C4-2B (cell line): ENCODE data around the gene TM2D3.

Experiments
- ZFX ChIP-seq: fragments of 450-650 bp; IDR thresholded peaks from 2 replicates; pipeline ENCODE4 v1.6.1; 2017
- TF ChIP-seq, protein P1 (sequence below): fragments of 450-650 bp; conservative IDR thresholded peaks from 2 replicates; pipeline ENCODE4 v1.5.1; 2017; ENCODE audit warnings: mild to moderate bottlenecking

DNA sequence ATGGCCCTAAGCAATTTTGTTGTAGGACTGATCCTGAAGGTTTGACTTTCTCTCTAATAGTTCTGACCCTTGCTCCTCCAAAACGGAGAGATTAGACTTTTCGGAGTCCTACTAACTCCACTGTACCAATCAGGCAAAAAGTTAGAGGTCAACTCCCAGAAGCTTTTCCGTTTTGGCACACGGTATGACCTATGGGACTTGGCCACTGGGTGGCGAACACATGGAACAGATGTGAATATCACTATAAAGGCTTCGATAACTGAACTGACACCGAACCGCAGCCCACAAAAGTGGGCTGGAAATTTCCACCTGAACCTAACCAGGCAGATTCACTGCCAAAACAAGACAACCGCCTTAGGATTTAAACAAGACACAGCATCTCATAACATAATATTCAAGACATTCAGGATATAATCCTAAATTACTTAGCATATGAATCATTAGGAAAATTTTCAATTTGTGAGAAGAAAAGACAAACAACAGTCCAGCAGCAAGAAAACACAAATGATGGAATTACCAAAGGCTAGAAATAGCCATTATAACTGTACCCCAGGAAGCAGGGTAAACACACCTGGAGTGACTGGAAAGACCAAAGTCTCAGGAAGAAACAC lies 12.2 kb upstream of the TM2D3 start:
- TF ChIP-seq, protein P1, sequence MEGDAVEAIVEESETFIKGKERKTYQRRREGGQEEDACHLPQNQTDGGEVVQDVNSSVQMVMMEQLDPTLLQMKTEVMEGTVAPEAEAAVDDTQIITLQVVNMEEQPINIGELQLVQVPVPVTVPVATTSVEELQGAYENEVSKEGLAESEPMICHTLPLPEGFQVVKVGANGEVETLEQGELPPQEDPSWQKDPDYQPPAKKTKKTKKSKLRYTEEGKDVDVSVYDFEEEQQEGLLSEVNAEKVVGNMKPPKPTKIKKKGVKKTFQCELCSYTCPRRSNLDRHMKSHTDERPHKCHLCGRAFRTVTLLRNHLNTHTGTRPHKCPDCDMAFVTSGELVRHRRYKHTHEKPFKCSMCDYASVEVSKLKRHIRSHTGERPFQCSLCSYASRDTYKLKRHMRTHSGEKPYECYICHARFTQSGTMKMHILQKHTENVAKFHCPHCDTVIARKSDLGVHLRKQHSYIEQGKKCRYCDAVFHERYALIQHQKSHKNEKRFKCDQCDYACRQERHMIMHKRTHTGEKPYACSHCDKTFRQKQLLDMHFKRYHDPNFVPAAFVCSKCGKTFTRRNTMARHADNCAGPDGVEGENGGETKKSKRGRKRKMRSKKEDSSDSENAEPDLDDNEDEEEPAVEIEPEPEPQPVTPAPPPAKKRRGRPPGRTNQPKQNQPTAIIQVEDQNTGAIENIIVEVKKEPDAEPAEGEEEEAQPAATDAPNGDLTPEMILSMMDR, result peak; percentile 79
- no peak for TF ChIP-seq ZFX
